GM19193 (cell line): ENCODE results near the gene VPS41.

Source experiments
- POLR2A ChIP-seq: IDR thresholded peaks from 4 replicates; pipeline ENCODE4 v1.6.1; 2011; ENCODE audit not compliant: insufficient read depth, insufficient read length; ENCODE audit errors: extremely low read depth

The VPS41 gene

GRCh38 chr7:38702002-38702535 is 206.9 kb downstream of the VPS41 start:
- no peak for TF ChIP-seq POLR2A

- no peak for TF ChIP-seq POLR2A
Observed at GRCh38 chr7:38700116-38700515, 208.9 kb downstream of the VPS41 start.

DNA sequence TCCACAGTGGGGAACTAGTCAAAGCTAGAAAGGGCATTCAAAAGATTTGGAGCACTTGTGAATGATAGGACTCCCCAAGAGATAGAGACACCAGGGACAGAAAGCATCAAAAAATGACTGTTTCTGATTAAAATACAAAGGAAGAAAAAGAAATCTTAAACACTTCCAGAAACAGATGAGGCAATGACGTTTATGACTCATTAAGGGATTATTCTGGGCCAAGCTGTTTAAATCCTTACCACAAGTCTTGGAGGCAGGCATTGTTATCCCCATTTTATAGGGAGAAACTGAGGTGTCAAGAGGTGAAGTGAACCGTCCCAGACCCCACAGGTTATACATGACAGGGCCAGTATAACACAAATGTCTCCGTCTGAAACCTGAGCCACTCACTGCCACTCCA is 209.5 kb downstream of the VPS41 start:
- no peak for TF ChIP-seq POLR2A

GRCh38 chr7:38694326-38694725 is 214.7 kb downstream of the VPS41 start:
- no peak for TF ChIP-seq POLR2A

DNA sequence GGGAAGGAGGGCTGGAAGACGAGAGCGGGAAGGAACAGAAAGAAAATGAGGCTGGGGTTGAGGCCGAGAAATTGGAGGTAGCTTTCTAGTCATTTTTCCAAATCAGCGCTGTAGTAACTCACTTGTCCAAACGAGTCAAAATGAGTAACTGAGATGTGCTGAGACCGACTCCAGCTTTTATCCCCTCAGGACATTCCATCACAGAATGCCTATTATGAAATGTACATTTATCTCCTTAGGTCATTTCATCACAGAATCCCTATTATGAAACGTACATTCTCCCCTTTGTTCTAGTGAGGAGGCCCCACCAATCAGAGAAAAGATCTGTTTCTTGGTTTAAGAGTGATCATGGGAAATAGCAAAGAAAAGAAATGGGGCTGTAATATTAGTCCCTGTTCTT is 222.1 kb downstream of the VPS41 start:
- TF ChIP-seq POLR2A: no peak

DNA sequence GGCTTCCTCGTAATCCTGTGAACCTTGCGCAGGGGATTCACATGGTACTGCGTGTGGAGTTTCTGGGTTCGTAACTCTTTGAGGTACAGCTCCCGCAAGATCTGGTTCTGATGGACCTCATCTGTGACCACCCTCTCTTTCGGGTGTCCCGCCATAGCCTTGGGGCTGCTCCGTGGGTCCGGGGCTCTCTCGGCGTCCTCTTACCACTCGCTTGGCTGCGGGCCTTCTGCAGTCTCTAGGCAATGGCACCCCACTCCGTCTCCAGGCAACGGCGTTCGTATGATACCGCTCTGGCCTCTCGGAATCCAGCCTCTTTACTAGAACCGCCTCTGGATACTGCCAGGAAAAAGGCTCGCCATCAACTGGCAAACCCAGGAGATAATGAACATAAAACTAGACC is 223.1 kb downstream of the VPS41 start:
- no peak for TF ChIP-seq POLR2A

DNA sequence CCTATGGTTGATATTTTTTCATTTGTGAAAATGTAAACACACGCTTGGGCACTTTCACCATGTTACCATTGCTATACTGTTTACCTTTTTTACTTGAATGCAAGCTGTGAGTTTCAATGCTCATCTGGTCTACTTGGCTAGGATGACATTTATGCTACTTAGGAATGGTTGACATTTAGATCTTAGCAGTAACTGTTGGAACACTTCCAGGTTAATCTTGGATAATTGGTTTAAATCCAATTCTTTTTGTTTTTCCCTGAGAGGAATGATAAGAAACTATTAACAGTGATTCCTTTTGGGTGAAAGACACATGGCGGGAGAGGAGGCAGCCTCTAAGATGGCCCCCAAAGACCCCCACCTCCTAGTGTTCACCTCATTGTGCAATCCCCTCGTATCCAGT is 226.4 kb downstream of the VPS41 start:
- TF ChIP-seq POLR2A: no peak

- TF ChIP-seq POLR2A: no peak
Observed at GRCh38 chr7:38681882-38682281, 227.1 kb downstream of the VPS41 start.

DNA sequence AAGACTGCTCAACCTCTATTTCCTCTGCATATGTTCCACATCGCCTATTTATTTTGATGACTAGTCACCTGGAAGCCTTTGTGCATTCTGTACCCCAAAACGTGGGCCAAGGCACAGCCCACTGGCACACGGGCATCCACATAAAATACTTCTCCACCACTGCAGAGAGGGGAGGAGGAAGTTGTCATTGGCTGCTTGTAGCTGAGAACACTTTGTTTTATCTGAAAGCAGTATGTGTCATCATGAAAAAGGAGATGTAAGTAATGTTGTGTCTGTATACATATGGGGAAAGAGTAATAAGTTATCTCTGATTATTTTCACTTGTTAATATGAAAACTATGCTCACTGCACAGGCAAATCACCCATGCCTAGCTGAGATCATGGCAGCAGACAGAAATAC is 229.6 kb downstream of the VPS41 start:
- no peak for TF ChIP-seq POLR2A

GRCh38 chr7:38678698-38679054 is 230.3 kb downstream of the VPS41 start:
- no peak for TF ChIP-seq POLR2A

- no peak for TF ChIP-seq POLR2A
Observed at GRCh38 chr7:38677981-38678697, 230.9 kb downstream of the VPS41 start.

DNA sequence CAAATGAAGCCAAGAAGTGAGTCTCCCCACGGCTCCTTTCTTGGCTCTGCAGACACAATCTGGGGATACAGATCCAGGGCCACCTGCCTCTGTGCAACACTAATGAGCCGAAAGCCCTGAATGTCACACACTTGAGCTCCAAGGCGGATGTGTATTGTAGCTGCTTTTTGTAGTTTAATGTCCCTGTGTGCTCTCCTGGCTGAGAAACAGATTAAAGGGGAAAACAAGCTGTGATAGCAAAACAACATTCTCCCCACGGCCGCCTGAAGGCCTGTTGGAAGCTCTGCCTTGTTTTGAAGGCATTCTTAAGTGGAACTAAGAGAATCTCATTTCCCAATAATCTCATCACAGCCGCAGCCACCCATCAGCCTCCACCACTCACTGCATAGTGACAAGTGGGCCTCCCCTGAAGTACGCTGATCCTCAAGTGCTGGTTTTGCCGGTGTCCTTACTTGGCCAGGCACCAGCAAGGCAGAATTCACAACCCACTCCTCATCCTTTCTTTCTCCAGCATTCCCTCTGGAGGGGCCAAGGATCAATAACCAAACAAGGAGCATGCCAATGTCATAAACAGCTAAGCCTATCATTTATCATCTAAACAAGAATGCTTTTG is 233.4 kb downstream of the VPS41 start:
- no peak for TF ChIP-seq POLR2A

- no peak for TF ChIP-seq POLR2A
Observed at GRCh38 chr7:38674513-38674912, 234.5 kb downstream of the VPS41 start.

- no peak for TF ChIP-seq POLR2A
Observed at GRCh38 chr7:38673795-38674194, 235.2 kb downstream of the VPS41 start.
